HepG2 (cell line): Measurements from ENCODE around the gene ROBO2.

Source experiments
- KLF9 ChIP-seq: IDR thresholded peaks from 2 replicates; pipeline ENCODE4 v1.6.1; 2016; ENCODE audit warnings: low read depth
- TFE3 ChIP-seq: IDR thresholded peaks from 2 replicates; pipeline ENCODE4 v1.6.1; 2016

- TF ChIP-seq TFE3 (CRISPR knock-in tag) (no peak), KLF9 (CRISPR knock-in tag) (no peak)
Measured at GRCh38 chr3:77577264-77577663, 537.4 kb downstream of the ROBO2 start.
